GM18858 (cell line): ENCODE data around the gene GCK.
A peak's percentile ranks its signal among the peaks of the same experiment; 100 is the strongest.
"Not testable (repeated sequence)": the region's sequence is repeated elsewhere in the genome, so short reads cannot be mapped to it uniquely, and the experiment has no call there.

ENCODE experiments used
- ATAC-seq: cut with Tn5 transposase; IDR thresholded peaks from one replicate; pipeline ENCODE4 v1.9.1; 2021; ENCODE audit not compliant: unreplicated experiment

The GCK gene

GRCh38 chr7:44143646-44144250 is 45.5 kb downstream of the GCK start:
- no peak for ATAC-seq

DNA sequence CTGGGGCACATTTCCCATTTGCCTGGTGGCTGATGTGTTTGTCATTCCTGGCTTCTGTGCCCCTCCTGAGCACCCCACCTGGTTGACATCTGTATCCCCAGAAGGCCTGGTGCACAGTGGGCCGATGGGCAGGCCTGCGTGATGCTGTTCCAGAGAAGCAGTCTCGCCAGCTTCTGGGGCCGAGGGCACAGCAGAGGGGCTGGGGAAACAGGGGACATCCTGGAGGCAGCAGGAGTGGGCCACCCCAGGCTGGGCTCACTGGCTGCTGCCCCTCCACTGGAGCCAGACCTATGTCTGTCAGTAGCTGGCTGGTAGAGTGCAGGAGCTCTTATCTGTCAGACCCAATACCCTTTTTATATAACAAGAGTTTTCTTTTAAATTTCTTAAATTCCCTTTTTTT is 47.2 kb downstream of the GCK start:
- no peak for ATAC-seq

DNA sequence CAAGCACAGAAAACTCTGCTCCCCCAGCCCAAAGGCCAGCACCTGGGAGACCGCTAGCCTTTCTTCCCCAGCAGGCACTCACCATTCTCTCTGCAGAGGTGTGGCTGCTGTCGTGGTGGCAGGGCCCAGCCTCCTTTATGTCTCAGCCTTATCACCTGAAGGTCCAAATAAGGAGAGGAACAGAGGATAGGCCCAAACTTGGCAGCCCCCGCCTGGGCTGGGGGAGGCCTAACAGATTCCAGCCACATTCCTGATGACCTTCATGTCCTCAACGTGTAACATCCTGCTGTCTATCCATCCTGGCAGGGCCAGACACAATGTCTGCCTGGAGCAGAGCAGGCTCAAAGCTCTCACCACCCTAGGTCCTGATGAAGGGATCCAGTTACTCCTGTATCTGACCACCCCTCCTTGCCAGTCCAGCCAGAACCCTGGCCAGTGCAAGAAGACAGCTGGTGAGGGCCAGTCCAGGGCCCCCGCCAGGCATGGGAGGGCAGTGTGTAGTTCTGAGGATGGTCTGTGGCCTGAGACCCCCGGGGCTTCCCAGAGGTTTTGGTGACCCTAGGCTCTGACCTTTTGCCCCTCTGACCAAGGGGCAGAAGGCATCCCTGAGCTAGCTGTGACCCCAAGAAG is 47.9 kb downstream of the GCK start, which contains the start of gene MYL7:
Gene MYL7, minus strand, starts transcription at position 112 of the 630 bp plus-strand sequence. Its CDS starts 27 bp downstream, at position 85.
- no peak for ATAC-seq

- no peak for ATAC-seq
Measured at GRCh38 chr7:44140341-44140740, 48.9 kb downstream of the GCK start.

DNA sequence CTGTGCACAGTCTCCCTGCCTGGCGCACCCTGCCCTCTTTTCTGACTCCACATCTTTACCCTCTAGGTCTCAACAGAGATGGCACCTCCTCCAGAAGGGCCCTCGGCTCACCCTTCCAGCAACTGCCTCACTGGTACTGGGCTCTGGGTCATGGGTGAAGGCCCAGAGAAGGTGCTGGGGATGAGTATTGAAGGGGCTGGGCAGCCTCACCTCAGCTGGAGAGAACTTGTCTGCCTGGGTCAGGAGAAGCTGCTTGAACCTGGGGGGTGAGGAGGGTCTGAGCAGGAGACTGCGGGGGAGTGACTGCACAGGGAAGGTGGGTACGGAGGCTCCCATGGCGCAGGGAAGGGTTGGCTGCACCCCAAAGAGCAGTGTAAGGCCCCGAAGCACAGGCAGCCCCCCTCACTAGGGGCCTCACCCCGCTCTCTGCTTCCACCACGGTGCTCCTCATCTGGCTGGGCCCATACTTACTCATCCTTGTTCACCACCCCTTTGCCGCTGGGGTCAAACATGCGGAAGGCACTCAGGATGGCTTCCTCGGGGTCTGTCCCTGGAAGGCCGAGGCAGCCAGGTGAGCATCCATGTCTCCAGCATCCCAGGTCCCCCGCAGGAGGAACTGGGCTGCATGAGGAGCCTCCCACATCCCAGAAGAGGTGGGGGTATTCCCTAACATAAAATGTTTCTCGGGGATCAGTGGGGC is 49.8 kb downstream of the GCK start:
- ATAC-seq: no peak

DNA sequence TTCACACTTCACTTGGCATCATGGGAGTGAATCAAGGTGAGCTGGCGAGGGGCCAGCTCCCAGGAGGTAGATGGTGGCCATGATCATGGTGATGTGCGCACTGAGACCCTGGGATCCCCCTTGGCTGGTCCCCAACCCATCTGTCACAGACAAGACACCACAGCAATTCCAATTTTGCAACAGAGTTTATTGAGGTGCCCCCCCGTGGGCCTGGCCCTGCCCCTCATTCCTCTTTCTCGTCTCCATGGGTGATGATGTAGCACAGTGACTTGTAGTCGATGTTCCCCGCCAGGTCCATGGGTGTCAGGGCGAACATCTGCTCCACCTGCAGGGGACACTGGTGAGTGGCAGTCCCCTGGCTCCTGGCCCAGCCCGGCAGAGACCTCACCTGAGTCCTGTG is 50.5 kb downstream of the GCK start:
- ATAC-seq: no peak

DNA sequence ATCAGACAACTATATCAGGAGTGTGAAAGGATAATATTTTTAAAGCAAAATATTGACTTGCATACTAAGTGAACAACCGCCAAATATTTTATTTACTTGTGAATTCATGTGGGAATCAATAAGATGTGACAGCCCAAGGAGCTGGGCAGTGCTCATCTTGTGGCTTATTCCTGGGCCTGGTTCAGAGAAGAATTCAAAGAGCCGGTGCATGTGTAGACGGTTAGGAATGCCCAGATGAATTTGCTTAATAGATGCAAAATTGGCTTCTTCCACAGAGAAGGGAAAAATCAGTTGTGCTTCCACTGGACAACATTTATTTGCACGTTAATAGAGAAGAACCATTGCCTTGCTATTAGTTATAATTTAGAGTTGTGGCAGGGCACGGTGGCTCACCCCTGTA is 52.5 kb downstream of the GCK start:
- ATAC-seq: no peak

GRCh38 chr7:44134943-44135628 is 54.2 kb downstream of the GCK start:
- ATAC-seq: no peak

- ATAC-seq: no peak
Measured at GRCh38 chr7:44133295-44133694, 55.9 kb downstream of the GCK start.

DNA sequence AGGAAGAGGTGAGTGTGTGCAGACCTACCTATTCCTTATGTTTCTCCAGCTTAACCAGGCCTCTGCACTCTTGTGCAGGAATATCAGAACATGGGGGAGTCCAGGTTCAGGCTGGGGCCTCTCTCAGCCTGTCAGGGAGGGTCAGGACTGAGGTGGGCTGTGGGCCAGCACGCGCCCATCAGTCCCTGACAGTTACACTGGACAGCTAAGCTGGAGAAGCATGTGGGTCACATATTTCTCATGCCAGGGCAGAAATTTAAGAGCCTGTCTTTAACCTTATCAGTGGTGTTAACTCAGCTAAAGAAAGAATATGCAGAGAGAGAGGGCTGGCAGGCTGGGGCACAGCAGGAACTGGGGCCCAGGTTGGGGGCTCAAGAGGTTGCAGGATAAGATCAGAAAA is 57.2 kb downstream of the GCK start:
- no peak for ATAC-seq

- ATAC-seq: no peak
Measured at GRCh38 chr7:44131173-44132029, 57.8 kb downstream of the GCK start.

- ATAC-seq: no peak
Measured at GRCh38 chr7:44128721-44129582, 60.3 kb downstream of the GCK start.

GRCh38 chr7:44127161-44127560 is 62.1 kb downstream of the GCK start:
- no peak for ATAC-seq

- not testable (repeated sequence) for ATAC-seq
Measured at GRCh38 chr7:44126574-44126973, 62.7 kb downstream of the GCK start.

GRCh38 chr7:44124822-44125202 is 64.4 kb downstream of the GCK start:
- no peak for ATAC-seq

DNA sequence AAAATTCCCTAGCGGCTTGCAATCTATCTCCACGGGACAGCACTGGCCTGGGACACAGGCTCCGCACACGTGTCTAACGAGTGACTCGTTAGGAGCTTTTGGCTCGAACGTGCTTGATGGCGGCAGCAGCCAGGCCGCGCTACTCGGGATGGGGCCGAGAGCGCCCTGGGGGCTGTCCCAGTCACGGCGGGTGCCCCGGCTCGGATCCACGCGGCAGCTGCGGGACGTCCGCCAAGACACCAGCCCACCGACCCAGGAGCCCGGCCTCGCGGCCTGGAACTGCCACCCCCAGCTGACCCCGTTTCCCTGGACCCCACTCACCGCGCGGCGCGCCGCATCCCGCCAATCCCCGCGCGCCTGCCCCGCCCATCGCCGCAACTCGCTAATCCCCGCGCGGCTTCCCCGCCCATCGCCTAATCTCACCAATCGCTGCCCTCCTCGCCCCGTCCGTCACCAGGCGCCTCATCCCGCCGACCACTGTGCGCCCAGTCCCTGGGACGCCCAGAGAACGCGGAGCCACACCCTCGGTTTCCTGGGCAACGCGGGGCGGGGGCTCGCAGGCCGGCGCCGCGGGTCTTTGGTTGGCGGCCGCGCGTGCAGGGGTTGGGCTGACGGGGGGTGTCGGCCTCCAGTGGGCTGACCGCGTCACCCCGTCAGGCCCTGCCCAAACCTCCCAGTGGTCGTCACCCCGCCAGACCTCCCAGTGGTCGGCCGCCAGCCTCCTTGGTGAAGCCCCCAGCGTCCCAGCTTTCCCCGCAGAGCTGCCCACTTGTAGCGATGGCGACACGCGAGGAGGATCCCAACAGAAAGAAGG is 65.8 kb downstream of the GCK start, which contains the start of gene POLD2:
Gene POLD2, minus strand, starts transcription at position 359 of the 814 bp plus-strand sequence. CDS start 1,495 bp downstream, outside the sequence.
- ATAC-seq: peak; percentile 93

GRCh38 chr7:44122529-44122928 is 66.7 kb downstream of the GCK start:
- ATAC-seq: no peak

DNA sequence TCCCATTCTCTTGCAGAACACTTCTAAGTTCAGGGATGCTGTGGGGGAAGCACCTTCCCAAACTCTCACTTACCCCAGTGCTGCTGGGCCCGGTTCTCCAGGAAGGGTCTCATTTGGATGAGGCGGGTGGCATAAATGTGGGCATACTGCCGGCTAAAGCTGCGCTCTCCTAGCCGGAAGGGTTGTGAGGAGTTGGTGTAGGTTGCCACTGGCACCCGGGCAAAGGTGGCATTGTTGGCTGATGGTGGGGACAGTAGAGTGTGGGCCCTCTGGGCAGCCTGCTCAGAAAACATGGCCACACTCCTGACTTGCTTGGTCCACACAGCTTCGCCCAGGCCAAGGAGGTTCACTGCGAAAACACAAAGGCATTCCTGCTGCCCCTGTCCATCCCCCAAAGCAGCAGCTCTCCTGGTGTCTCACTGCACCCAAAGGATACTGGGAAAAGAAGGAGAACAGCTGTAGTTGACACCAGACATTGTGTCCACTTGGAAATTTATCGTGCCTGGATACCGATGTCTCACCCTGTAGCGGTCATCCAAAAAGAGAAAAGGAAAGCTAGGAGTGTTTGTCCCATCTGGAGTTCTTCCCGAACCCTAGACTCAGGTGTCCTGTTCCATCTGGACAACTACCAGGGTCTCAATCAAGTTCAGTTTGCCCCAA is 67.3 kb downstream of the GCK start:
- ATAC-seq: no peak
